Lower lobe of right lung (tissue), 2 donors: Measurements from ENCODE around the gene PRDM10. TPM values are rescaled to one million over a fixed set of nuclear protein-coding genes. Genes with fewer than 3 reads are reported as not detected.

Source experiments
- ATAC-seq, 2 donors: fragments of 200-7000 bp; cut with Tn5 transposase; one replicate each; pipeline ENCODE4 v1.9.1; 2020 to 2022; ENCODE audit warnings: mild to moderate bottlenecking in 2 of 2, moderate library complexity in 2 of 2
- DNase-seq: peaks from one replicate; pipeline ENCODE4 v3.0.0-alpha.2; 2020
- H3K27ac ChIP-seq: fragments of 200-600 bp; one replicate; pipeline ENCODE4 v1.8.0; 2022
- H3K27me3 ChIP-seq: fragments of 200-600 bp; one replicate; pipeline ENCODE4 v1.8.0; 2022; ENCODE audit warnings: low read depth
- H3K36me3 ChIP-seq: fragments of 200-600 bp; one replicate; pipeline ENCODE4 v1.8.0; 2022; ENCODE audit warnings: mild to moderate bottlenecking
- H3K4me1 ChIP-seq: fragments of 200-600 bp; one replicate; pipeline ENCODE4 v1.8.0; 2022
- H3K4me3 ChIP-seq: fragments of 200-600 bp; one replicate; pipeline ENCODE4 v1.8.0; 2022; ENCODE audit warnings: mild to moderate bottlenecking
- H3K9me3 ChIP-seq: fragments of 200-600 bp; one replicate; pipeline ENCODE4 v1.8.0; 2022
- CTCF ChIP-seq: fragments of 200-600 bp; IDR thresholded peaks from one replicate; pipeline ENCODE4 v1.8.0; 2022; ENCODE audit warnings: antibody characterized with exemption, mild to moderate bottlenecking
- intact Hi-C: fragments of 100-400 bp; cut with DNase I; formaldehyde crosslinking; loops from one replicate; pipeline ENCODE4 v1.11.0; 2022
- long read RNA-seq: library from polyadenylated mRNA; unstranded; transcript quantifications from one replicate; pipeline ENCODE4 v2.0.0, GENCODE V29; 2021
- total RNA-seq: library from RNA; stranded (reverse); fragmentation: NEBNext Ultra II Directional; extraction: Animal tissue kit (Norgen Biotek cat#: 25700); gene quantifications from one replicate; pipeline ENCODE4 v1.2.1, GENCODE V29; 2021
- donor health status: DM: no; HTN: yes; CAD: no; lungs with severe emphysema.

PRDM10 gene
- total RNA-seq, result 9.5 TPM
- long read RNA-seq, partial matches to known transcripts, result 7 of 19 reads
- long read RNA-seq, other reads (novel, unspliced or antisense), result 12 of 19 reads

- Histone ChIP-seq H3K27me3 (no peaks in the 10 kb centered on the region), H3K36me3 (no peaks in the 10 kb centered on the region), H3K27ac (peak within 1 kb of the TSS; percentile 100), H3K4me1 (peaks cover 22% of the 10 kb centered on the region), H3K4me3 (peak within 1 kb of the TSS; percentile 71), H3K9me3 (no peaks in the 10 kb centered on the region)
- ATAC-seq (peak; percentile 90 to 92), DNase-seq (peak; percentile 94)
- no peak for TF ChIP-seq CTCF
- intact Hi-C loops, result no loop called here
Observed at GRCh38 chr11:130002352-130002845, at the start of gene PRDM10. TSS of gene PRDM10 (minus strand) at chr11:130002835. CDS start at chr11:129960964, 41,871 bp downstream.

- Histone ChIP-seq H3K4me3 (no peak overlapping the region), H3K9me3 (no peaks in the 10 kb centered on the region), H3K27me3 (no peaks in the 10 kb centered on the region), H3K4me1 (peaks cover 13% of the 10 kb centered on the region), H3K36me3 (no peaks in the 10 kb centered on the region), H3K27ac (no peak overlapping the region)
- ATAC-seq (peak; percentile 77 to 82), DNase-seq (no peak)
- intact Hi-C loops, result no loop called here
- TF ChIP-seq CTCF, result no peak
Observed at GRCh38 chr11:130051082-130051481, 48.4 kb upstream of the PRDM10 start.

- Histone ChIP-seq H3K9me3 (no peaks in the 10 kb centered on the region), H3K27ac (peak overlapping the region; percentile 29), H3K27me3 (no peaks in the 10 kb centered on the region), H3K36me3 (no peaks in the 10 kb centered on the region), H3K4me3 (no peak overlapping the region), H3K4me1 (peaks cover 13% of the 10 kb centered on the region)
- no peak for DNase-seq
- intact Hi-C loops, result no loop called here
- peak; percentile 89 to 91 for ATAC-seq
- TF ChIP-seq CTCF, result no peak
Observed at GRCh38 chr11:130050257-130050656, 47.6 kb upstream of the PRDM10 start.

- DNase-seq, result no peak
- Histone ChIP-seq H3K4me1 (peaks cover 13% of the 10 kb centered on the region), H3K27ac (peak overlapping the region; percentile 29), H3K36me3 (no peaks in the 10 kb centered on the region), H3K9me3 (no peaks in the 10 kb centered on the region), H3K27me3 (no peaks in the 10 kb centered on the region), H3K4me3 (no peak overlapping the region)
- intact Hi-C loops, result no loop called here
- no peak for TF ChIP-seq CTCF
- ATAC-seq, result peak; percentile 57 to 59
Observed at GRCh38 chr11:130049328-130049771, 46.7 kb upstream of the PRDM10 start.

- H3K4me3 ChIP-seq, result no peak overlapping the region
- no peaks in the 10 kb centered on the region for H3K27me3 ChIP-seq
- ATAC-seq, result no peak
- no peak for DNase-seq
- H3K4me1 ChIP-seq, result peaks cover 13% of the 10 kb centered on the region
- H3K9me3 ChIP-seq, result no peaks in the 10 kb centered on the region
- H3K36me3 ChIP-seq, result no peaks in the 10 kb centered on the region
- no peak overlapping the region for H3K27ac ChIP-seq
- TF ChIP-seq CTCF, result no peak
- intact Hi-C loops, result no loop called here
Observed at GRCh38 chr11:130047141-130047540, 44.5 kb upstream of the PRDM10 start.
